ENCODE results near the gene YIPF1.

- TF ChIP-seq, protein P1, sequence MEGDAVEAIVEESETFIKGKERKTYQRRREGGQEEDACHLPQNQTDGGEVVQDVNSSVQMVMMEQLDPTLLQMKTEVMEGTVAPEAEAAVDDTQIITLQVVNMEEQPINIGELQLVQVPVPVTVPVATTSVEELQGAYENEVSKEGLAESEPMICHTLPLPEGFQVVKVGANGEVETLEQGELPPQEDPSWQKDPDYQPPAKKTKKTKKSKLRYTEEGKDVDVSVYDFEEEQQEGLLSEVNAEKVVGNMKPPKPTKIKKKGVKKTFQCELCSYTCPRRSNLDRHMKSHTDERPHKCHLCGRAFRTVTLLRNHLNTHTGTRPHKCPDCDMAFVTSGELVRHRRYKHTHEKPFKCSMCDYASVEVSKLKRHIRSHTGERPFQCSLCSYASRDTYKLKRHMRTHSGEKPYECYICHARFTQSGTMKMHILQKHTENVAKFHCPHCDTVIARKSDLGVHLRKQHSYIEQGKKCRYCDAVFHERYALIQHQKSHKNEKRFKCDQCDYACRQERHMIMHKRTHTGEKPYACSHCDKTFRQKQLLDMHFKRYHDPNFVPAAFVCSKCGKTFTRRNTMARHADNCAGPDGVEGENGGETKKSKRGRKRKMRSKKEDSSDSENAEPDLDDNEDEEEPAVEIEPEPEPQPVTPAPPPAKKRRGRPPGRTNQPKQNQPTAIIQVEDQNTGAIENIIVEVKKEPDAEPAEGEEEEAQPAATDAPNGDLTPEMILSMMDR (IDR thresholded peaks at IDR 0.05) = no peak
- no peak for TF ChIP-seq POLR2A (IDR thresholded peaks at IDR 0.05)
Observed at GRCh38 chr1:53822931-53823330, 66.7 kb downstream of the YIPF1 start.
